ENCODE results near the gene SLC6A5.

SLC6A5 gene

DNA sequence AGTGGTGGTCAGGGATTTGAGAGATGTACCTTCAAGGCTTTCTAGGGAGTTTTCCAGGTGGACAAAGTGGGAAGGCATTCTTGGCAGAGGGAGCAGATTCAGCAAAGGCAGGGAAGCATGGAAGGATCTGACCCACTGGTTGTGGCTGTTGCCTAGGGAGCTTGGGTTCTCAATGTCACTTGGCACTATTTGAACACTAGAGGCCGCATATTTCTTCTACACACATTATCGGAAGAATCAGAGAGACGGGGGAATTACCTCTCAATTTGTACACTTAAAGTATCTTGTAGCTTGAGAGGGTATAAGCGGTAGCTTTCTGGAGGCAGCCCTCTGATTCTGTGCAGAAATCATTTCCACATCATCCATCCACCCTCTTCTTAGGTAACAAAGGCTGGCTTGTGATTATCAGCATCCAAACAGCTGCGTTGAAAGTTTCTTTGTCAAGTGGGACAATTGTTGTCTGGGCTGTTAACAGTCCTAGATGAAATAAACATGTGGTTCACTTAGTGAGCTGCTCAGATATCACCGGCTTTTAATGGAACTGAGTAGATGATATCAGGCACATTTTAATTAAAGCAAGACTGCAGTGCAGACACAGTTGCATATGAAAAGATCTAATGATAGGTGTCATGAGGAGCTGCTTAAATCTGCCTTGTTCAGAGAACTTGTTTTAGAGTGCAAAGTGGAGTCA is 72.6 kb downstream of the SLC6A5 start:
- peak; percentile 20 for DNase-seq

DNA sequence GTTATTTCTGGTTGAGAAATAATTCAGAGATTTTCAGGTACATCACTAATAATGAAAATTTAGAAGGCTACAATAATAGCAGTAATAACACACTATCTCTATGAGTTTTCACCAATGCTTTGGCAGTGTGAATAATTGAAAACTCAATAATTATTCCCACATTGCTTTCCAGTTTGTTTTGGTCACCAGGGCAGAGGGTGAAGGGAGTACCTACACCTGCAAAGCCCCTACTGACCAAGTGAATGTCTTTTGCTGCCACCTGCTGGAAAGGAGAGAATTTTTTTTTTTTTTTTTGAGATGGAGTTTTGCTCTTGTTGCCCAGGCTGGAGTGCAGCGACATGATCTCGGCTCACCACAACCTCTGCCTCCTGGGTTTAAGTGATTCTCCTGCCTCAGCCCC is 73.2 kb downstream of the SLC6A5 start:
- peak; percentile 7 for DNase-seq

DNA sequence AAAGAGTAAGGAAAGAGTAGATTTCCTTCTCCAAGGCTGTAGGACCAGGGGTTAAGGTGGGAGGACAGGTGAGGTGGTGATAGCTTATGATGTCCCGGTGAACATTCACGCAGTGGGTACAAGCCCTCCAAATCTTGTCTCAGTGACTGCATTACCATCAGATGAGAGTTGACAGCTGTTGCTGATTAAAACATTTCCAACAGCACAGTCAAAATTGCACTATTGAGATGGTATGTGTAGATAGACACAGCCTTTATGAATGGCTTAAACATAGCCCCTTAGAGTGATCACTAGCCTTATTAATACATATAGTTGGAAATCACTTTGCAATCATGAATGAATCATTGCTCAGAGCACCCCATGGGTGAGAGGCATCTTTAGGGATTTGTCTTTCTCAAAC is 77.2 kb downstream of the SLC6A5 start:
- no peak for DNase-seq

DNA sequence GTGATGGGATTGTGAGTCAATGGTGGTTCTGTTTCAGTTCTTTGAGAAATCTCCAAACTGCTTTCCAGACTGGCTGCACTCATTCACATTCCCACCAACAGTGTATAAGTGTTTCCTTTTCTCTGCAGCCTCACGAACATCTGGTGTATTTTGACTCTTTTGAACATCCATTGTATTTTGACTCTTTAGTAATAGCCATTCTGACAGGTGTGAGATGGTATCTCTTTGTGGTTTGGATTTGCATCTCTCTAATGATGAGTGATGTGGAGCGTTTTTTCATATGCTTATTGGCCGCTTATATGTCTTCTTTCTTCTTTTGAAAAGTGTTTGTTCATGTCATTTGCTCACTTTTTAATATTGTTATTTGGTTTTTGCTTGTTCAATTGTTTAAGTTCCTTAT is 89.4 kb downstream of the SLC6A5 start:
- no peak for DNase-seq

DNA sequence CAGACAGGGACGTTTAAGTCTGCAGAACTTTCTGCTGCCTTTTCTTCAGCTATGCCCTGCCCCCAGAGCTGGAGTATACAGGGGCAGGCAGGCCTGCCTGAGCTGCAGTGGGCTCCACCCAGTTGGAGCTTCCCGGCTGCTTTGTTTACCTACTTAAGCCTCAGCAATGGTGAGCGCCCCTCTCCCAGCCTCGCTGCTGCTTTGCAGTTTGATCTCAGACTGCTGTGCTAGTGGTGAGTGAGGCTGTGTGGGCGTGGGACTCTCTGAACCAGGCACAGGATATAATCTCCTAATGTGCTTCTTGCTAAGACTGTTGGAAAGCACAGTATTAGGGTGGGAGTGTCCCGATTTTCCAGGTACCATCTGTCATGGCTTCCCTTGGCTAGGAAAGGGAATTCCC is 108.5 kb downstream of the SLC6A5 start:
- DNase-seq = no peak

Data from NCI-H524 treated with DMSO at 0.1 percent for 48 hours (cell line).